AG08396 (cell line): Measurements from ENCODE around the gene ATP5PO.

Experiments
- DNase-seq: peaks from one replicate; pipeline ENCODE4 v3.0.0; 2012; ENCODE audit warnings: low spot score, mixed read lengths

Gene ATP5PO

GRCh38 chr21:33915368-33916199, at the start of gene ATP5PO:
ATP5PO (minus strand) TSS chr21:33915804; CDS start chr21:33915763, 41 bp downstream.
- DNase-seq, result peak; percentile 96

- DNase-seq, result no peak
Observed at GRCh38 chr21:33964706-33965325, 49.2 kb upstream of the ATP5PO start.

- DNase-seq, result no peak
Observed at GRCh38 chr21:33963848-33964555, 48.4 kb upstream of the ATP5PO start.

- DNase-seq, result no peak
Observed at GRCh38 chr21:33962290-33962689, 46.7 kb upstream of the ATP5PO start.

- DNase-seq, result no peak
Observed at GRCh38 chr21:33961061-33961460, 45.5 kb upstream of the ATP5PO start.

- no peak for DNase-seq
Observed at GRCh38 chr21:33959680-33960079, 44.1 kb upstream of the ATP5PO start.

GRCh38 chr21:33954395-33954794, 38.8 kb upstream of the ATP5PO start:
- no peak for DNase-seq

GRCh38 chr21:33951276-33952178, 35.9 kb upstream of the ATP5PO start:
- DNase-seq, result no peak

GRCh38 chr21:33950431-33951079, 35.0 kb upstream of the ATP5PO start:
- DNase-seq, result no peak

- no peak for DNase-seq
Observed at GRCh38 chr21:33949516-33950430, 34.2 kb upstream of the ATP5PO start.

- DNase-seq, result no peak
Observed at GRCh38 chr21:33948951-33949444, 33.4 kb upstream of the ATP5PO start.

GRCh38 chr21:33948096-33948950, 32.7 kb upstream of the ATP5PO start:
- peak; percentile 52 for DNase-seq

GRCh38 chr21:33947451-33948095, 32.0 kb upstream of the ATP5PO start:
- DNase-seq, result peak; percentile 93

- no peak for DNase-seq
Observed at GRCh38 chr21:33945652-33946270, 30.2 kb upstream of the ATP5PO start.

- DNase-seq, result no peak
Observed at GRCh38 chr21:33944185-33944763, 28.7 kb upstream of the ATP5PO start.

- DNase-seq, result no peak
Observed at GRCh38 chr21:33943293-33943692, 27.7 kb upstream of the ATP5PO start.

- DNase-seq, result no peak
Observed at GRCh38 chr21:33942426-33942825, 26.8 kb upstream of the ATP5PO start.

GRCh38 chr21:33940881-33941245, 25.3 kb upstream of the ATP5PO start:
- no peak for DNase-seq
